Upper lobe of left lung (tissue), 6 donors: ENCODE measurements around the gene AGTPBP1. TPM values are rescaled to one million over a fixed set of nuclear protein-coding genes. Genes with fewer than 3 reads are reported as not detected.

Experiments
- ATAC-seq, 2 donors: fragments of 200-7000 bp; cut with Tn5 transposase; one replicate each; pipeline ENCODE4 v1.9.1; 2022; ENCODE audit warnings: mild to moderate bottlenecking in 2 of 2, moderate library complexity in 2 of 2; ENCODE audit not compliant: low FRiP score in 2 of 2
- DNase-seq, 2 donors: peaks; one replicate each; pipeline ENCODE4 v3.0.0-alpha.2; 2019 to 2020
- H3K27ac ChIP-seq, 4 donors: fragments of 200-600 bp; sonication (generic); one replicate each; pipeline ENCODE4 v1.5.1; 2016 to 2019
- H3K27me3 ChIP-seq, 4 donors: fragments of 200-600 bp; sonication (generic); one replicate each; pipeline ENCODE4 v1.5.1; 2017 to 2019
- H3K36me3 ChIP-seq, 4 donors: fragments of 200-600 bp; sonication (generic); one replicate each; pipeline ENCODE4 v1.5.1; 2016 to 2019
- H3K4me1 ChIP-seq, 4 donors: fragments of 200-600 bp; sonication (generic); one replicate each; pipeline ENCODE4 v1.5.1; 2018 to 2019
- H3K4me3 ChIP-seq, 4 donors: fragments of 200-600 bp; sonication (generic); one replicate each; pipeline ENCODE4 v1.5.1; 2017 to 2019; ENCODE audit warnings: mild to moderate bottlenecking in 2 of 4, moderate library complexity in 1 of 4
- H3K9me3 ChIP-seq, 4 donors: fragments of 200-600 bp; sonication (generic); one replicate each; pipeline ENCODE4 v1.5.1; 2018 to 2019
- EP300 ChIP-seq, 4 donors: sonication (generic); formaldehyde crosslinking; IDR thresholded peaks; one replicate each; pipeline ENCODE4 v1.5.1; 2017; ENCODE audit warnings: antibody characterized with exemption in 4 of 4, control low read depth in 2 of 4
- POLR2A ChIP-seq, 4 donors: fragments of 450-650 bp; IDR thresholded peaks; one replicate each; pipeline ENCODE4 v1.5.1; 2016 to 2017; ENCODE audit warnings: antibody characterized with exemption in 4 of 4, mild to moderate bottlenecking in 2 of 4
- POLR2AphosphoS5 ChIP-seq, 2 donors: sonication (generic); formaldehyde crosslinking; IDR thresholded peaks; one replicate each; pipeline ENCODE4 v1.5.1; 2017; ENCODE audit warnings: antibody characterized with exemption in 2 of 2
- WGBS, 2 donors: methylation state at CpG; one replicate each; pipeline ENCODE4 v1.1.5; 2017 to 2018; 5-methylcytosine and 5-hydroxymethylcytosine counted together
- total RNA-seq, 6 donors: library from RNA; depleted of rRNA in 4 of 6; stranded (reverse); fragments of >200 nt in 4 of 6; gene quantifications; one replicate each; pipeline versions ENCODE4 v1.1.0 to v1.2.1, GENCODE V29; 2016 to 2021
- TF ChIP-seq, protein P1 (sequence below), 6 experiments: fragments of 450-650 bp in 4 of 6; fragments of 200-600 bp in 2 of 6; sonication (generic) in 2 of 6; IDR thresholded peaks; one replicate each; pipeline ENCODE4 v1.5.1; 2016 to 2019; ENCODE audit warnings: antibody characterized with exemption in 6 of 6
- donor health status: DM: no; HTN: no; CAD: no; lungs with moderate emphysema.
- donor health status: DM: no; HTN: yes; CAD: no; lungs with severe emphysema.

Gene AGTPBP1
- total RNA-seq, 6 donors from 2014 or later, result 27.3 to 65.2 (median 40.4) TPM

DNA sequence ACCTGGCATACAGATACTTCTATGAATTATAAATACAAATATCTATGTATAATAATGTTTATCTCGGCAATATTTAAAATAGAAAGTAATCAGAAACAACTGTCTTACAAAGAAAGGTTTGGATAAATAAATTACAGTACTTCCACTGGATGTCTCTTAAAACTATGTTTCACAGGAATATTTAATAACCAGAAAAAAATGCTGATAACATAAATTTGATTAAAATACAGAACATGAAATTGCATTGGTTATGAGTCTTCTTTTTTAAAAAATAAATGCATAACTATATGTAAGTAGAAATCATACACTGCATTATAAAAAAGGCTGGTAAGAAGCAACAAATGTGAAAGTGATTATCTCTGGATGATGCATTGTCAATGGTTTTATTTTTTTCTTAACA, 126.0 kb downstream of the AGTPBP1 start:
- TF ChIP-seq POLR2AphosphoS5 (IDR thresholded peaks at IDR 0.05) (no peak), POLR2A (IDR thresholded peaks at IDR 0.05) (no peak), EP300 (IDR thresholded peaks at IDR 0.05) (no peak)
- TF ChIP-seq, protein P1, sequence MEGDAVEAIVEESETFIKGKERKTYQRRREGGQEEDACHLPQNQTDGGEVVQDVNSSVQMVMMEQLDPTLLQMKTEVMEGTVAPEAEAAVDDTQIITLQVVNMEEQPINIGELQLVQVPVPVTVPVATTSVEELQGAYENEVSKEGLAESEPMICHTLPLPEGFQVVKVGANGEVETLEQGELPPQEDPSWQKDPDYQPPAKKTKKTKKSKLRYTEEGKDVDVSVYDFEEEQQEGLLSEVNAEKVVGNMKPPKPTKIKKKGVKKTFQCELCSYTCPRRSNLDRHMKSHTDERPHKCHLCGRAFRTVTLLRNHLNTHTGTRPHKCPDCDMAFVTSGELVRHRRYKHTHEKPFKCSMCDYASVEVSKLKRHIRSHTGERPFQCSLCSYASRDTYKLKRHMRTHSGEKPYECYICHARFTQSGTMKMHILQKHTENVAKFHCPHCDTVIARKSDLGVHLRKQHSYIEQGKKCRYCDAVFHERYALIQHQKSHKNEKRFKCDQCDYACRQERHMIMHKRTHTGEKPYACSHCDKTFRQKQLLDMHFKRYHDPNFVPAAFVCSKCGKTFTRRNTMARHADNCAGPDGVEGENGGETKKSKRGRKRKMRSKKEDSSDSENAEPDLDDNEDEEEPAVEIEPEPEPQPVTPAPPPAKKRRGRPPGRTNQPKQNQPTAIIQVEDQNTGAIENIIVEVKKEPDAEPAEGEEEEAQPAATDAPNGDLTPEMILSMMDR (IDR thresholded peaks at IDR 0.05), result no peak
- Histone ChIP-seq H3K4me1 (no peaks in the 10 kb centered on the region), H3K4me3 (no peak overlapping the region), H3K27ac (no peak overlapping the region), H3K9me3 (no peaks in the 10 kb centered on the region), H3K27me3 (no peaks in the 10 kb centered on the region), H3K36me3 (peaks cover 0 to 11% (median under 1%) of the 10 kb centered on the region in 4 donors)
- 81 to 87% methylated on average over 1 of the region's 1 CpG for WGBS, 2 donors
- no peak for DNase-seq
- ATAC-seq, result no peak

DNA sequence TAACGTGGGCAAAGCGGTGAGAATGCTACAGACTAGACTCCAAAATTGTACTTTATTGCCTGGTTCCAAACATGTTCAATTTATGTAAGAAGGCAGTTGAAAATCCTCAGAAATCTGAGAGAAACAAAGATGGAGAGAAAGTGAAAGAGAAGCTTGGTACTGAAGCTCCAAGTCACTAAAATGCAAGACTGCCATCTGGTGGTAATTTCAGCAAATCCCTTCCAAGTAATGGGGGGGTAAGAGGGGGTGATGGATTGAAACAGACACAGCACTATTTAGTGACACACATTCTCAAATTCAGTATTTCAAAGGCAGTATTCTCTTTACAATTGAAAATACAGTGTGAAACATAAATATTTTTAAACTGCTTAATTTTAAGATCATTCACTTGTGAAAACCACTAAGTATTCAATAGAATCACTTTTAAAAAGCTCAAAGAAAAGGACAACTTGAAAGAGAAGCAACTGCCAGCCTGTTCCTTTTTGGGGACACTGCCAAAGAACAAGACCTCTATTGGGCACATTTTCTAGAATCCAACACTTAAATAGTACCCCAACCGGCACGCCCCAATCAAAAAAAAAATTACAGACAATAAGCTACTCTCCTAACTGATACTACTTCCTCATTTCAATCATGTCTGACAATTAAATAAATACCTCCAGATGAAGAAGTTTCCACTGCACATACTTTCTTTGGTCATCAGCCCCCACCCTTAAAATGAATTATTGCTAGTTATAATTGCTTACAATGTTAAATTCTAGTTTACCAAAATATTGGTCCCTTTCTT, 131.5 kb downstream of the AGTPBP1 start:
- DNase-seq (no peak), ATAC-seq (peak in 1 of 2 donors; percentile 87)
- WGBS, 2 donors, result 50 to 54% methylated on average over 4 of the region's 4 CpGs
- TF ChIP-seq EP300 (IDR thresholded peaks at IDR 0.05) (no peak), POLR2AphosphoS5 (IDR thresholded peaks at IDR 0.05) (no peak), POLR2A (IDR thresholded peaks at IDR 0.05) (no peak)
- TF ChIP-seq, protein P1 (IDR thresholded peaks at IDR 0.05), result peak; percentile 62 to 79 (median 74)
- Histone ChIP-seq H3K27ac (peak overlapping the region in 2 of 4 donors; percentile 3 to 26), H3K4me1 (peaks cover 0 to 7% (median 6%) of the 10 kb centered on the region in 4 donors), H3K36me3 (no peaks in the 10 kb centered on the region), H3K9me3 (no peaks in the 10 kb centered on the region), H3K4me3 (peak overlapping the region in 2 of 4 donors; percentile 22 to 32), H3K27me3 (no peaks in the 10 kb centered on the region)

DNA sequence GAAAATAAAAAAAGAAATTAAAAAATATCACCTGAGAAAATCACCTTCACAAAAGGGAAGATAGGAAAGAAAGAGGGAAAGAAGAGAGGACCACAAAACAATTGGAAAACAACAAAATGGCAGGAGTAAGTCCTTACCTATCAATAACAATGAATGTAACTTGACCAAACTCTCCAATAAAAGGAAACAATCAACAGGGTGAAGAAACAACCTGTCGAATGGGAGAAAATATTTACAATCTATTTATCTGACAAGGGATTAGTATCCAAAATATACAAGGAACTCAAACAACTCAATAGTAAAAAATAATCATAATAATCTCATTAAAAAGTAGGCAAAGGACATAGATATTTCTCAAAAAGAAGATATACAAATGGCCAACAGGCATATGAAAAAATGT, 135.8 kb downstream of the AGTPBP1 start:
- Histone ChIP-seq H3K27me3 (no peaks in the 10 kb centered on the region), H3K36me3 (peaks cover 0 to 11% (median 4%) of the 10 kb centered on the region in 4 donors), H3K27ac (no peak overlapping the region), H3K4me1 (peaks cover 3 to 7% (median 6%) of the 10 kb centered on the region in 4 donors), H3K4me3 (no peak overlapping the region), H3K9me3 (no peaks in the 10 kb centered on the region)
- DNase-seq, result no peak
- TF ChIP-seq POLR2AphosphoS5 (IDR thresholded peaks at IDR 0.05) (no peak), POLR2A (IDR thresholded peaks at IDR 0.05) (no peak), EP300 (IDR thresholded peaks at IDR 0.05) (no peak)
- TF ChIP-seq, protein P1 (IDR thresholded peaks at IDR 0.05), result no peak
- 83 to 92% methylated on average over 1 of the region's 1 CpG for WGBS, 2 donors
- ATAC-seq, result no peak

DNA sequence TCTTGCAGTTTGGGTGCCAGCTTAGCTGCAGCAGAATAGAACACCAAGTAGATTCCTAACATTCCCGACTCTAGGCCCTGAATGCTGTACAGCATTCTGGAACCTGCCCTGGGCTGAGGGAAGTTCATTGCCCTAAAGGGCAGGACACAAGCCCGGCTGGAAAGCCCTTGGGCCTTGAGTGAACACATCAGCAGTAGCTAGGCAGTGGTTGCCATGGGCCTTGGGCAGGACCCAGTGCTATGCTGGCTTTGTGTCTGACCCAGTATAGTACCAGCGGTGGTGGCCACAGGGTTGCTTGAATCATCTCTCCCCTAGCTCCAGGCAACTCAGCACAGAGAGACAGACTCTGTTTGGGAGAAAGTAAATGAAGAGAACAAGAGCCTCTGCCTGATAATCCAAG, 137.8 kb downstream of the AGTPBP1 start:
- no peaks in the 10 kb centered on the region for H3K9me3 ChIP-seq
- no peaks in the 10 kb centered on the region for H3K27me3 ChIP-seq
- H3K4me1 ChIP-seq, result peaks cover 0 to 7% (median 0%) of the 10 kb centered on the region in 4 donors
- no peak for ATAC-seq
- TF ChIP-seq, protein P1 (IDR thresholded peaks at IDR 0.05), result no peak
- TF ChIP-seq POLR2AphosphoS5 (IDR thresholded peaks at IDR 0.05) (no peak), POLR2A (IDR thresholded peaks at IDR 0.05) (no peak), EP300 (IDR thresholded peaks at IDR 0.05) (no peak)
- WGBS, 2 donors, result 95% methylated on average over 3 of the region's 3 CpGs
- no peak overlapping the region for H3K4me3 ChIP-seq
- peaks cover 0 to 11% (median 4%) of the 10 kb centered on the region in 4 donors for H3K36me3 ChIP-seq
- no peak for DNase-seq
- no peak overlapping the region for H3K27ac ChIP-seq
